HepG2 (cell line): Measurements from ENCODE around the gene SYNJ2.

ENCODE experiments used
- ADNP ChIP-seq: sonication (generic); formaldehyde crosslinking; IDR thresholded peaks from 2 replicates; pipeline ENCODE4 v1.4.0; 2020; ENCODE audit warnings: missing genetic modification reagents
- CTCF ChIP-seq: sonication (generic); formaldehyde crosslinking; IDR thresholded peaks from 2 replicates; pipeline ENCODE4 v1.5.0; 2020; ENCODE audit warnings: mild to moderate bottlenecking, missing genetic modification reagents, moderate library complexity
- EP300 ChIP-seq, 3 experiments: sonication (generic) in 1 of 3; formaldehyde crosslinking in 1 of 3; IDR thresholded peaks; 2 replicates each; pipeline versions ENCODE4 v1.5.1 to v1.6.1; 2011 to 2020; ENCODE audit warnings: low read depth in 2 of 3, low read length in 2 of 3, borderline replicate concordance in 1 of 3, improper control_type of control experiment in 1 of 3, mild to moderate bottlenecking in 1 of 3, missing genetic modification reagents in 1 of 3, moderate library complexity in 1 of 3
- FOXO1 ChIP-seq: sonication (generic); formaldehyde crosslinking; IDR thresholded peaks from 2 replicates; pipeline ENCODE4 v1.4.0; 2020; ENCODE audit warnings: missing genetic modification reagents
- KDM1A ChIP-seq: IDR thresholded peaks from 2 replicates; pipeline ENCODE4 v1.6.1; 2016; ENCODE audit warnings: missing compliant biosample characterization
- KDM5A ChIP-seq: fragments of 200-600 bp; sonication (generic); IDR thresholded peaks from 2 replicates; pipeline ENCODE4 v1.7.0; 2018; ENCODE audit warnings: antibody characterized with exemption, mild to moderate bottlenecking, low read length, borderline replicate concordance
- KLF6 ChIP-seq: IDR thresholded peaks from 2 replicates; pipeline ENCODE4 v1.8.0; 2016; ENCODE audit warnings: missing biosample characterization, missing genetic modification reagents
- MXI1 ChIP-seq: IDR thresholded peaks from 3 replicates; pipeline ENCODE4 v1.6.1; 2012; ENCODE audit warnings: low read depth, low read length, inconsistent platforms, borderline replicate concordance
- POLR2A ChIP-seq, 2 experiments: IDR thresholded peaks; 2 replicates each; pipeline ENCODE4 v1.6.1; 2011; ENCODE audit warnings: low read depth in 2 of 2, low read length in 2 of 2, mild to moderate bottlenecking in 1 of 2, moderate library complexity in 1 of 2; ENCODE audit not compliant: insufficient read depth in 1 of 2
- POLR2AphosphoS5 ChIP-seq: IDR thresholded peaks from 2 replicates; pipeline ENCODE4 v1.6.1; 2012; ENCODE audit warnings: low read depth, low read length
- REST ChIP-seq, 2 experiments: IDR thresholded peaks; 2 replicates each; pipeline ENCODE4 v1.6.1; 2011 to 2012; ENCODE audit warnings: low read length in 2 of 2, borderline replicate concordance in 1 of 2, low read depth in 1 of 2, mild to moderate bottlenecking in 1 of 2, moderate library complexity in 1 of 2
- TARDBP ChIP-seq: sonication (generic); formaldehyde crosslinking; IDR thresholded peaks from 2 replicates; pipeline ENCODE4 v1.8.0; 2022; ENCODE audit warnings: mild to moderate bottlenecking, missing genetic modification reagents

- TF ChIP-seq KDM1A (CRISPR knock-in tag) (no peak), TARDBP (no peak), ADNP (CRISPR knock-in tag) (no peak), CTCF (no peak), POLR2AphosphoS5 (no peak), REST (IDR thresholded peaks at IDR 0.05; ENCODE audit: borderline replicate concordance in 1 of 2, low read depth in 1 of 2, low read length in 2 of 2) (no peak), POLR2A (IDR thresholded peaks at IDR 0.05; ENCODE audit: insufficient read depth in 1 of 2, low read depth in 2 of 2, low read length in 2 of 2) (no peak), KLF6 (CRISPR knock-in tag) (no peak), MXI1 (no peak), FOXO1 (no peak), EP300 (IDR thresholded peaks at IDR 0.05; ENCODE audit: low read depth in 2 of 2, low read length in 2 of 2) (no peak), EP300 (CRISPR knock-in tag; IDR thresholded peaks at IDR 0.05; ENCODE audit: borderline replicate concordance) (no peak), KDM5A (no peak)
These were observed 121.6 kb downstream of the SYNJ2 start for GRCh38 chr6:158103228-158103627.
